GM23248 (cell line): Measurements from ENCODE around the gene TGFB3. TPM values are rescaled to one million over a fixed set of nuclear protein-coding genes. Genes with fewer than 3 reads are reported as not detected.

Experiments used
- DNase-seq: peaks from one replicate; pipeline ENCODE4 v3.0.0-alpha.2; 2015
- H2AFZ ChIP-seq: fragments of 200-600 bp; sonication (generic); 2 replicates; pipeline ENCODE4 v1.6.1; 2016; ENCODE audit warnings: antibody characterized with exemption
- H3F3A ChIP-seq: fragments of 200-600 bp; sonication (generic); 2 replicates; pipeline ENCODE4 v1.6.1; 2016; ENCODE audit warnings: mild to moderate bottlenecking, antibody characterized with exemption, mixed run types; ENCODE audit not compliant: insufficient read depth
- H3K27ac ChIP-seq: fragments of 200-600 bp; sonication (generic); 2 replicates; pipeline ENCODE4 v1.5.1; 2016; ENCODE audit warnings: mild to moderate bottlenecking
- H3K27me3 ChIP-seq: fragments of 200-600 bp; sonication (generic); replicated peaks from 2 replicates; pipeline ENCODE4 v1.6.1; 2016; ENCODE audit warnings: mild to moderate bottlenecking; ENCODE audit not compliant: insufficient read depth
- H3K36me3 ChIP-seq: fragments of 200-600 bp; sonication (generic); 2 replicates; pipeline ENCODE4 v1.6.1; 2016; ENCODE audit warnings: low read depth, mild to moderate bottlenecking
- H3K4me1 ChIP-seq: fragments of 200-600 bp; sonication (generic); 2 replicates; pipeline ENCODE4 v1.6.1; 2016; ENCODE audit warnings: mild to moderate bottlenecking; ENCODE audit not compliant: insufficient read depth
- H3K4me2 ChIP-seq: fragments of 200-600 bp; sonication (generic); one replicate; pipeline ENCODE4 v1.6.1; 2016; ENCODE audit warnings: mild to moderate bottlenecking; ENCODE audit not compliant: unreplicated experiment
- H3K4me3 ChIP-seq: fragments of 200-600 bp; sonication (generic); 2 replicates; pipeline ENCODE4 v1.5.1; 2016; ENCODE audit warnings: mild to moderate bottlenecking
- H3K79me2 ChIP-seq: fragments of 200-600 bp; sonication (generic); 2 replicates; pipeline ENCODE4 v1.6.1; 2016; ENCODE audit warnings: mild to moderate bottlenecking; ENCODE audit not compliant: insufficient read depth
- H3K9ac ChIP-seq: fragments of 200-600 bp; sonication (generic); 2 replicates; pipeline ENCODE4 v1.6.1; 2016; ENCODE audit warnings: mild to moderate bottlenecking
- H3K9me2 ChIP-seq: fragments of 200-600 bp; sonication (generic); 2 replicates; pipeline ENCODE4 v1.6.1; 2016; ENCODE audit warnings: mixed run types, mild to moderate bottlenecking, moderate library complexity; ENCODE audit not compliant: insufficient read depth
- H3K9me3 ChIP-seq: fragments of 200-600 bp; sonication (generic); one replicate; pipeline ENCODE4 v1.6.1; 2017; ENCODE audit warnings: low read depth
- H4K20me1 ChIP-seq: fragments of 200-600 bp; sonication (generic); 2 replicates; pipeline ENCODE4 v1.6.0; 2016; ENCODE audit not compliant: insufficient read depth
- EZH2 ChIP-seq: fragments of 200-600 bp; sonication (generic); IDR thresholded peaks from 2 replicates; pipeline ENCODE4 v1.6.1; 2018; ENCODE audit warnings: antibody characterized with exemption, mild to moderate bottlenecking; ENCODE audit not compliant: insufficient read depth, poor library complexity, severe bottlenecking
- EZH2phosphoT487 ChIP-seq: fragments of 200-600 bp; sonication (generic); IDR thresholded peaks from 2 replicates; pipeline ENCODE4 v1.6.1; 2018; ENCODE audit warnings: antibody characterized with exemption, moderate library complexity, mild to moderate bottlenecking, low read depth; ENCODE audit not compliant: insufficient read depth
- WGBS, 2 experiments: methylation state at CpG; one replicate each; pipeline ENCODE4 v1.1.6; 2015 to 2017; ENCODE audit warnings: low lambda C conversion rate in 2 of 2, low coverage in 1 of 2; ENCODE audit errors: missing lambda C conversion rate in 2 of 2; 5-methylcytosine and 5-hydroxymethylcytosine counted together
- in situ Hi-C: fragments of 300-500 bp; cut with MboI; formaldehyde crosslinking; loops from 2 replicates; pipeline ENCODE4 v1.15.0; 2020
- polyA plus RNA-seq: library from polyadenylated mRNA; unstranded; fragments of >200 nt; fragmentation: Nextera tagmentation; extraction: Ambion mirVana; gene quantifications from 2 replicates; pipeline ENCODE4 v1.2.1, GENCODE V29; 2016
- total RNA-seq: library from RNA; depleted of rRNA; stranded (reverse); fragments of >200 nt; shearing (Covaris generic); gene quantifications from 2 replicates; pipeline ENCODE4 v1.2.3, GENCODE V29; 2014

TGFB3 gene
- total and polyA plus RNA-seq, 2 experiments from 2014 or later = 3.2 to 3.7 TPM

- in situ Hi-C loops = no loop called here
- 78 to 82% methylated on average over 8 of the region's 8 CpGs for WGBS, 2 experiments
- no peak for TF ChIP-seq EZH2
- TF ChIP-seq EZH2phosphoT487 = no peak
These were observed 11.9 kb downstream of the TGFB3 start for GRCh38 chr14:75969891-75970290.

GRCh38 chr14:75969126-75969525 lies 12.7 kb downstream of the TGFB3 start:
- Histone ChIP-seq H3K79me2 (no peaks in the 10 kb centered on the region), H3K9me3 (no peaks in the 10 kb centered on the region), H3K27me3 (no peaks in the 10 kb centered on the region), H3K9ac (no peak overlapping the region), H3K27ac (no peak overlapping the region), H3K4me1 (no peaks in the 10 kb centered on the region), H3K9me2 (no peaks in the 10 kb centered on the region), H3F3A (no peaks in the 10 kb centered on the region; the same call in 1 of the 2 replicates), H2AFZ (no peak overlapping the region), H3K36me3 (no peaks in the 10 kb centered on the region), H3K4me2 (no peak overlapping the region), H4K20me1 (no peaks in the 10 kb centered on the region), H3K4me3 (no peak overlapping the region)
- in situ Hi-C loops = no loop called here
- WGBS, 2 experiments = 43 to 51% methylated on average over 4 of the region's 4 CpGs
- no peak for DNase-seq
- TF ChIP-seq EZH2phosphoT487 (no peak), EZH2 (no peak)

More at GRCh38 chr14:75969891-75970290, 11.9 kb downstream of the TGFB3 start:
- Histone ChIP-seq H3K9ac (no peak overlapping the region), H4K20me1 (no peaks in the 10 kb centered on the region), H2AFZ (no peak overlapping the region), H3K4me3 (no peak overlapping the region), H3K4me2 (no peak overlapping the region), H3K36me3 (no peaks in the 10 kb centered on the region), H3K27ac (no peak overlapping the region), H3F3A (no peaks in the 10 kb centered on the region; the same call in 1 of the 2 replicates), H3K4me1 (no peaks in the 10 kb centered on the region), H3K79me2 (no peaks in the 10 kb centered on the region), H3K27me3 (no peaks in the 10 kb centered on the region), H3K9me2 (no peaks in the 10 kb centered on the region), H3K9me3 (no peaks in the 10 kb centered on the region)
- DNase-seq = peak; percentile 13

- Histone ChIP-seq H3F3A (no peaks in the 10 kb centered on the region; the same call in 1 of the 2 replicates), H4K20me1 (no peaks in the 10 kb centered on the region), H3K9ac (no peak overlapping the region), H3K79me2 (no peaks in the 10 kb centered on the region), H3K4me1 (no peaks in the 10 kb centered on the region), H3K36me3 (no peaks in the 10 kb centered on the region), H3K4me2 (no peak overlapping the region), H2AFZ (no peak overlapping the region), H3K9me3 (no peaks in the 10 kb centered on the region), H3K4me3 (no peak overlapping the region), H3K27me3 (no peaks in the 10 kb centered on the region), H3K9me2 (no peaks in the 10 kb centered on the region), H3K27ac (no peak overlapping the region)
- DNase-seq = peak; percentile 75
- 7 to 10% methylated on average over 4 of the region's 4 CpGs for WGBS, 2 experiments
- in situ Hi-C loops = no loop called here
- TF ChIP-seq EZH2phosphoT487 (no peak), EZH2 (no peak)
These were observed 13.3 kb downstream of the TGFB3 start for GRCh38 chr14:75968456-75968855.

- no peaks in the 10 kb centered on the region for H3K9me3 ChIP-seq
- no peak for TF ChIP-seq EZH2phosphoT487
- TF ChIP-seq EZH2 = no peak
- peak; percentile 15 for DNase-seq
- no peaks in the 10 kb centered on the region for H3K79me2 ChIP-seq
- no peak overlapping the region for H3K4me3 ChIP-seq
- H3K4me1 ChIP-seq = no peaks in the 10 kb centered on the region
- in situ Hi-C loops = no loop called here
- no peak overlapping the region for H3K27ac ChIP-seq
- no peak overlapping the region for H2AFZ ChIP-seq
- no peak overlapping the region for H3K9ac ChIP-seq
- no peaks in the 10 kb centered on the region for H3K27me3 ChIP-seq
- no peaks in the 10 kb centered on the region for H3K36me3 ChIP-seq
- H3K9me2 ChIP-seq = no peaks in the 10 kb centered on the region
- H3F3A ChIP-seq = no peaks in the 10 kb centered on the region; the same call in 1 of the 2 replicates
- no peak overlapping the region for H3K4me2 ChIP-seq
- H4K20me1 ChIP-seq = no peaks in the 10 kb centered on the region
- 94 to 97% methylated on average over 3 of the region's 3 CpGs for WGBS, 2 experiments
These were observed 13.9 kb downstream of the TGFB3 start for GRCh38 chr14:75967866-75968265.

GRCh38 chr14:75961662-75962061 lies 20.1 kb downstream of the TGFB3 start:
- Histone ChIP-seq H3K27me3 (no peaks in the 10 kb centered on the region), H3K27ac (no peak overlapping the region), H4K20me1 (no peaks in the 10 kb centered on the region), H3F3A (no peaks in the 10 kb centered on the region), H3K9ac (no peak overlapping the region), H3K79me2 (no peaks in the 10 kb centered on the region), H3K4me3 (no peak overlapping the region), H3K9me3 (no peaks in the 10 kb centered on the region), H3K4me2 (no peak overlapping the region), H3K36me3 (no peaks in the 10 kb centered on the region), H3K4me1 (no peaks in the 10 kb centered on the region), H2AFZ (no peak overlapping the region), H3K9me2 (no peaks in the 10 kb centered on the region)
- no peak for DNase-seq
- no peak for TF ChIP-seq EZH2
- TF ChIP-seq EZH2phosphoT487 = no peak
- in situ Hi-C loops = no loop called here
- 77 to 86% methylated on average over 3 of the region's 3 CpGs for WGBS, 2 experiments
